ENCODE data around the gene MBL2. TPM values are rescaled to one million over a fixed set of nuclear protein-coding genes. Genes with fewer than 3 reads are reported as not detected.

Gene MBL2
- total and polyA plus RNA-seq, 2 of the 8 experiments (the other 6 are each of a cell fraction or from before 2014, with no cell fraction given), result not detected

- Histone ChIP-seq H3K36me3 (ENCODE audit: control insufficient read depth in 2 of 4, insufficient read depth in 4 of 4, low read length in 3 of 4) (no peaks in the 10 kb centered on the region), H3K27me3 (replicated peaks in 1 of 4; ENCODE audit: control insufficient read depth in 3 of 4, extremely low read depth in 1 of 4, insufficient read depth in 3 of 4, low read length in 3 of 4) (no peaks in the 10 kb centered on the region), H2BK15ac (ENCODE audit: low read length) (no peak overlapping the region), H3K79me1 (ENCODE audit: low read depth, low read length) (no peaks in the 10 kb centered on the region), H4K91ac (replicated peaks; ENCODE audit: insufficient read length, low read length) (no peak overlapping the region), H3K9me3 (ENCODE audit: insufficient read depth in 2 of 2, low read depth in 1 of 2, low read length in 1 of 2) (no peaks in the 10 kb centered on the region), H3K4me3 (ENCODE audit: extremely low read depth in 1 of 4, insufficient read depth in 2 of 4, low read depth in 3 of 4, low read length in 4 of 4) (no peak overlapping the region), H4K8ac (ENCODE audit: extremely low read depth, insufficient read depth, low read length) (no peak overlapping the region), H2BK12ac (ENCODE audit: low read depth, low read length) (no peak overlapping the region), H3K23ac (ENCODE audit: insufficient read length) (no peak overlapping the region), H3K9ac (replicated peaks in 1 of 4; ENCODE audit: extremely low read depth in 1 of 4, low read depth in 3 of 4, low read length in 3 of 4) (no peak overlapping the region), H2AFZ (ENCODE audit: low read length) (no peak overlapping the region), H3K14ac (ENCODE audit: insufficient read length) (no peak overlapping the region), H3K4ac (replicated peaks; ENCODE audit: insufficient read length, low read depth, low read length) (no peak overlapping the region), H3K79me2 (ENCODE audit: control insufficient read depth in 1 of 2, insufficient read depth in 2 of 2, low read length in 2 of 2) (no peaks in the 10 kb centered on the region), H2BK120ac (replicated peaks; ENCODE audit: low read depth, low read length) (no peak overlapping the region), H2BK5ac (ENCODE audit: low read depth, low read length) (no peak overlapping the region), H2AK5ac (ENCODE audit: low read depth, low read length) (no peak overlapping the region), H3K18ac (ENCODE audit: extremely low read depth, low read length) (no peak overlapping the region), H3K56ac (replicated peaks; ENCODE audit: insufficient read length, low read depth, low read length) (no peak overlapping the region), H3K27ac (ENCODE audit: low read depth, low read length) (no peak overlapping the region), H3K23me2 (ENCODE audit: low read depth, low read length) (no peaks in the 10 kb centered on the region; the same call in 1 of the 2 replicates), H3K4me2 (ENCODE audit: insufficient read depth in 1 of 2, low read depth in 2 of 2, low read length in 2 of 2) (no peak overlapping the region), H3K4me1 (replicated peaks in 1 of 4; ENCODE audit: control insufficient read depth in 3 of 4, insufficient read depth in 4 of 4, low read length in 3 of 4) (no peaks in the 10 kb centered on the region), H4K5ac (ENCODE audit: insufficient read length, low read depth, low read length) (no peak overlapping the region), H4K20me1 (replicated peaks in 1 of 2; ENCODE audit: control insufficient read depth in 1 of 2, insufficient read depth in 2 of 2, low read length in 2 of 2) (no peaks in the 10 kb centered on the region), H2BK20ac (ENCODE audit: low read length) (no peak overlapping the region)
- WGBS, 2 experiments (ENCODE audit: extremely low coverage in 1 of 2, insufficient coverage in 1 of 2, insufficient read length in 1 of 2, insufficient replicate concordance in 2 of 2, low coverage in 1 of 2, low lambda C conversion rate in 2 of 2, missing lambda C conversion rate in 1 of 2), result 85% methylated on average over 3 of the region's 3 CpGs; no CpG with 5 or more reads in 1 of the 2 experiments
- ChIA-PET POLR2A (ENCODE audit: partially characterized antibody) (no interaction called here), CTCF (ENCODE audit: partially characterized antibody) (interaction anchor here (1.0 to 5.4 kb wide), 6 partner anchors 15 to 115 kb away, joined by 3 to 53 read pairs (median 4); no protein-coding TSS in a partner anchor)
- no peak for DNase-seq (ENCODE audit: low read depth in 1 of 2, low spot score in 2 of 2)
- TF ChIP-seq BRCA1 (IDR thresholded peaks at IDR 0.05; ENCODE audit: low read depth, low read length), result no peak
- TF ChIP-seq RFX5 (IDR thresholded peaks at IDR 0.05; ENCODE audit: borderline replicate concordance, low read depth, low read length), result no peak
- TF ChIP-seq SUZ12 (IDR thresholded peaks at IDR 0.05; ENCODE audit: low read length), result no peak
- no peak for FAIRE-seq
These were observed 13.4 kb downstream of the MBL2 start for GRCh38 chr10:52759154-52759553.
